Caco-2 (cell line): Measurements from ENCODE around the gene PLEKHF1. TPM values are rescaled to one million over a fixed set of nuclear protein-coding genes. Genes with fewer than 3 reads are reported as not detected.

Experiments used
- BruUV-seq: library from RNA; stranded (reverse); fragments of 400-500 nt; replicated peaks from 2 replicates; lab custom pipeline; 2021; lab: Mats Ljungman, UMichigan
- CTCF ChIA-PET: fragments of 300-600 bp; sonication (Branson Sonifier 250); formaldehyde crosslinking; loops from one replicate; lab custom pipeline; 2022; ENCODE audit warnings: antibody characterized with exemption; lab: Charles Lee
- POLR2A ChIA-PET: fragments of 300-600 bp; sonication (Branson Sonifier 250); formaldehyde crosslinking; loops from one replicate; lab custom pipeline; 2022; ENCODE audit warnings: antibody characterized with exemption; lab: Charles Lee
- DNase-seq, 2 experiments: peaks; one replicate each; pipeline versions ENCODE4 v3.0.0 to v3.0.0-alpha.2; 2020 to 2022
- H3K27me3 ChIP-seq: replicated peaks from 2 replicates; pipeline ENCODE4 v1.6.0; 2011; ENCODE audit warnings: low read length; ENCODE audit not compliant: control insufficient read depth, insufficient read depth
- H3K36me3 ChIP-seq: 2 replicates; pipeline ENCODE4 v1.5.1; 2011; ENCODE audit warnings: low read length; ENCODE audit not compliant: control insufficient read depth, insufficient read depth
- H3K4me1 ChIP-seq: fragments of 250-450 bp; sonication (Bioruptor Pico); 2 replicates; pipeline ENCODE4 v1.5.1; 2020; ENCODE audit warnings: mild to moderate bottlenecking
- H3K4me3 ChIP-seq: 2 replicates; pipeline ENCODE4 v1.5.1; 2011; ENCODE audit warnings: low read depth, mild to moderate bottlenecking, control low read depth, low read length
- H3K9me3 ChIP-seq: fragments of 250-450 bp; sonication (Bioruptor Pico); 2 replicates; pipeline ENCODE4 v1.5.1; 2020; ENCODE audit warnings: mild to moderate bottlenecking, moderate library complexity
- H3K27ac Mint-ChIP-seq: one replicate; pipeline ENCODE4 v1.8.0; 2022; ENCODE audit warnings: mixed read lengths; ENCODE audit not compliant: unreplicated experiment
- H3K27me3 Mint-ChIP-seq: one replicate; pipeline ENCODE4 v1.8.0; 2022; ENCODE audit warnings: mixed read lengths; ENCODE audit not compliant: insufficient read depth, unreplicated experiment
- H3K36me3 Mint-ChIP-seq: one replicate; pipeline ENCODE4 v1.8.0; 2022; ENCODE audit warnings: mild to moderate bottlenecking, mixed read lengths; ENCODE audit not compliant: insufficient read depth, unreplicated experiment
- H3K4me1 Mint-ChIP-seq: one replicate; pipeline ENCODE4 v1.8.0; 2022; ENCODE audit warnings: low read depth, mixed read lengths; ENCODE audit not compliant: unreplicated experiment
- H3K4me3 Mint-ChIP-seq: one replicate; pipeline ENCODE4 v1.8.0; 2022; ENCODE audit warnings: mild to moderate bottlenecking, moderate library complexity, mixed read lengths; ENCODE audit not compliant: unreplicated experiment
- H3K9me3 Mint-ChIP-seq: one replicate; pipeline ENCODE4 v1.8.0; 2022; ENCODE audit warnings: mixed read lengths; ENCODE audit not compliant: unreplicated experiment
- CTCF ChIP-seq, 2 experiments: fragments of 200-600 bp in 1 of 2; IDR thresholded peaks; 1 replicate in 1 of 2; 2 replicates in 1 of 2; pipeline versions ENCODE4 v1.5.1 to v1.8.0; 2011 to 2022; ENCODE audit warnings: antibody characterized with exemption in 1 of 2, control low read depth in 1 of 2, inconsistent platforms in 1 of 2, low read depth in 1 of 2, low read length in 1 of 2, mild to moderate bottlenecking in 1 of 2, moderate library complexity in 1 of 2; ENCODE audit not compliant: insufficient read depth in 1 of 2, severe bottlenecking in 1 of 2, unreplicated experiment in 1 of 2
- intact Hi-C: fragments of 100-400 bp; cut with micrococcal nuclease; formaldehyde crosslinking; loops from one replicate; pipeline ENCODE4 v1.10.0; 2022; ENCODE audit not compliant: unreplicated experiment
- total RNA-seq: library from RNA; stranded (reverse); gene quantifications from 2 replicates; pipeline ENCODE4 v1.2.3, GENCODE V29; 2022

PLEKHF1 gene
- total RNA-seq, 1 experiment from 2014 or later, result 5.0 TPM

DNA sequence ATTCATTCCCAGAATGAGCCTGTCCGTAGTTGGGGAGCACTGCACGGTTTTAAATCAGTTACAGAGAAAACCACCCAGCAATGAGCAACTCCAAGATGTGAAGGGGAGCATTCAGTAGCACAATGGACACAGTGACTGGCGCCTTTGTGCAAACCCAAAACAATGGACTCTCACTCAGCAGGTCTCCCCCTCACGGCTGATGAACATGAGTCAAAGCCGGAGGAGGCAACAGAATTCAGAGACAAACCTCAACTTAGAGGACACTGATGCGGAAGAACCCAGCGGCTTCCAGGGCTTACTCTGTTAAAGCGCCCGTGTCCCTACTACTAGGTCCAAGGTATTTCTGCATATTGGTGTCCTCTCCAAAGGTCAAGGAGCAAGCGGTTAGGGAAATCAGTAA is 17.7 kb downstream of the PLEKHF1 start:
- no peaks in the 10 kb centered on the region for H3K9me3 Mint-ChIP-seq
- no TSS peak for BruUV-seq
- Histone ChIP-seq H3K9me3 (no peaks in the 10 kb centered on the region), H3K4me3 (no peak overlapping the region), H3K36me3 (no peaks in the 10 kb centered on the region), H3K4me1 (peaks cover 4% of the 10 kb centered on the region; the same call in 1 of the 2 replicates), H3K27me3 (no peaks in the 10 kb centered on the region)
- ChIA-PET CTCF (no interaction called here), POLR2A (no interaction called here)
- intact Hi-C loops, result no loop called here
- H3K27ac Mint-ChIP-seq, result no peak overlapping the region
- DNase-seq, result no peak
- no peaks in the 10 kb centered on the region for H3K4me1 Mint-ChIP-seq
- no peaks in the 10 kb centered on the region for H3K36me3 Mint-ChIP-seq
- H3K27me3 Mint-ChIP-seq, result peaks cover 2% of the 10 kb centered on the region
- H3K4me3 Mint-ChIP-seq, result no peak overlapping the region
- no peak for TF ChIP-seq CTCF (IDR thresholded peaks at IDR 0.05; ENCODE audit: insufficient read depth in 1 of 2, low read depth in 1 of 2, low read length in 1 of 2, severe bottlenecking in 1 of 2, unreplicated experiment in 1 of 2)

DNA sequence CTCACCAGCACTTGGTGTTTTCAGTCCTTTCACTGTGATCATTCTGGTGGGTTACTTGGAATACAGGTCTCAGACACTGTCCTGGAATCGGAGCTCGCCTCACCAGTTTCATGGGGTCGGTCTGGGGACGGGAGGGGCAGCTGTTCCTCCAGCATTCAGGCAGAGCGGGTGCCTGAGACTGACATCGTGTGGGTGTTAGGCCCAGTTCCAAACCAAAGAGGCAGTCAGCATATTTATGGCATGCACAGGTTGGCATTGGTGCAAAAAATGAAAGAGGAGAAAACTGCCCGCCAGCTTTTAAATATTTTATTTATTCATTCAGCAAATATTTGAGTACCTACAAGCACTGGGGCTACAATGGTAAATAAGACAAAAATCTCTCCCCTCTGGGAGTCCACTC is 20.1 kb downstream of the PLEKHF1 start:
- Mint-ChIP-seq H3K4me3 (no peak overlapping the region), H3K36me3 (no peaks in the 10 kb centered on the region), H3K4me1 (no peaks in the 10 kb centered on the region), H3K9me3 (peaks cover 12% of the 10 kb centered on the region), H3K27ac (no peak overlapping the region), H3K27me3 (peaks cover 2% of the 10 kb centered on the region)
- POLR2A ChIA-PET, result no interaction called here
- intact Hi-C loops, result no loop called here
- Histone ChIP-seq H3K36me3 (no peaks in the 10 kb centered on the region), H3K4me3 (no peak overlapping the region), H3K4me1 (no peaks in the 10 kb centered on the region), H3K9me3 (no peaks in the 10 kb centered on the region), H3K27me3 (no peaks in the 10 kb centered on the region)
- TF ChIP-seq CTCF (IDR thresholded peaks at IDR 0.05; ENCODE audit: insufficient read depth in 1 of 2, low read depth in 1 of 2, low read length in 1 of 2, severe bottlenecking in 1 of 2, unreplicated experiment in 1 of 2), result no peak
- no peak for DNase-seq
- CTCF ChIA-PET, result no interaction called here
- no TSS peak for BruUV-seq

- CTCF ChIA-PET, result no interaction called here
- intact Hi-C loops, result no loop called here
- no TSS peak for BruUV-seq
These were observed 21.1 kb downstream of the PLEKHF1 start for GRCh38 chr19:29686285-29686805.

More at GRCh38 chr19:29686285-29686805, 21.1 kb downstream of the PLEKHF1 start:
- Histone ChIP-seq H3K4me1 (no peaks in the 10 kb centered on the region), H3K36me3 (no peaks in the 10 kb centered on the region), H3K4me3 (no peak overlapping the region), H3K9me3 (peaks cover 8% of the 10 kb centered on the region), H3K27me3 (no peaks in the 10 kb centered on the region)
- Mint-ChIP-seq H3K9me3 (peaks cover 12% of the 10 kb centered on the region), H3K27ac (no peak overlapping the region), H3K27me3 (peaks cover 2% of the 10 kb centered on the region), H3K4me3 (no peak overlapping the region), H3K4me1 (no peaks in the 10 kb centered on the region), H3K36me3 (no peaks in the 10 kb centered on the region)
- POLR2A ChIA-PET, result no interaction called here
- DNase-seq, result no peak
- no peak for TF ChIP-seq CTCF (IDR thresholded peaks at IDR 0.05; ENCODE audit: insufficient read depth in 1 of 2, low read depth in 1 of 2, low read length in 1 of 2, severe bottlenecking in 1 of 2, unreplicated experiment in 1 of 2)
